RWPE2 (cell line): ENCODE data around the gene LRCH4.
"Not testable (repeated sequence)": the region's sequence is repeated elsewhere in the genome, so short reads cannot be mapped to it uniquely, and the experiment has no call there.

ENCODE experiments used
- ATAC-seq: fragments of 200-7000 bp; cut with Tn5 transposase; 3 replicates; pipeline ENCODE4 v1.9.1; 2021; ENCODE audit warnings: low read depth
- DNase-seq: peaks from one replicate; pipeline ENCODE4 v3.0.0-alpha.2; 2020; ENCODE audit warnings: low spot score
- H3K27ac ChIP-seq: fragments of 450-650 bp; 2 replicates; pipeline ENCODE4 v1.5.1; 2017; ENCODE audit warnings: mild to moderate bottlenecking; ENCODE audit not compliant: poor library complexity, severe bottlenecking
- H3K27me3 ChIP-seq: fragments of 250-450 bp; sonication (Bioruptor Pico); 2 replicates; pipeline ENCODE4 v1.5.1; 2021; ENCODE audit warnings: mild to moderate bottlenecking, moderate library complexity; ENCODE audit not compliant: insufficient read depth, poor library complexity, severe bottlenecking
- H3K36me3 ChIP-seq: fragments of 250-450 bp; sonication (Bioruptor Pico); 2 replicates; pipeline ENCODE4 v1.5.1; 2020; ENCODE audit warnings: low read depth, mild to moderate bottlenecking, moderate library complexity
- H3K4me1 ChIP-seq: fragments of 250-450 bp; sonication (Bioruptor Pico); 2 replicates; pipeline ENCODE4 v1.5.1; 2021; ENCODE audit warnings: mild to moderate bottlenecking, moderate library complexity; ENCODE audit not compliant: insufficient read depth, poor library complexity, severe bottlenecking
- H3K4me3 ChIP-seq: fragments of 250-450 bp; sonication (Bioruptor Pico); 2 replicates; pipeline ENCODE4 v1.5.1; 2021; ENCODE audit warnings: mild to moderate bottlenecking, moderate library complexity; ENCODE audit not compliant: severe bottlenecking
- H3K9me3 ChIP-seq: fragments of 250-450 bp; sonication (Bioruptor Pico); 2 replicates; pipeline ENCODE4 v1.5.1; 2021; ENCODE audit warnings: mild to moderate bottlenecking, moderate library complexity; ENCODE audit not compliant: severe bottlenecking
- TF ChIP-seq, protein P1 (sequence below): fragments of 450-650 bp; IDR thresholded peaks from one replicate; pipeline ENCODE4 v1.5.1; 2017; ENCODE audit warnings: mild to moderate bottlenecking, moderate library complexity; ENCODE audit not compliant: poor library complexity, severe bottlenecking

Gene LRCH4

DNA sequence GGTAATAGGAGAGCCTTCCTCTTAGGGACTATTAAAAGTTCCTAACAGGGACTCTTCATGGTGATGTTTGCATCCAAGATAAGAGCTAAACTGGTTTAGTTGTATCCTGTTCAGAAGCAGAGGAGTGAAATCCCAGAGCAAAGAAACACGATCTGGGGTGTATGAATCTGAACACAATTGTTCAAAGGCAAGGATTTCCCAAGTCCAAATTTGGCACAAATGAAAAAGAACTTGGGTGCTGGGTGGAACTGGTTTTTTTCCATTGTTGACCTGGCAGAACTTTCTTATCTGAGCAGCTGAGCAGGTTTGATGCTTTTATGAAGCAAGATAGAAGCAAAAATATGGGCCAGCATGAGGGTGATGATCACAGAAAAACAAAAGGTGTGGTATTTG, 41.0 kb downstream of the LRCH4 start:
- Histone ChIP-seq H3K4me1 (peaks cover 45% of the 10 kb centered on the region), H3K27me3 (no peaks in the 10 kb centered on the region), H3K4me3 (no peak overlapping the region), H3K9me3 (no peaks in the 10 kb centered on the region), H3K27ac (peak overlapping the region; percentile 98), H3K36me3 (peaks cover 15% of the 10 kb centered on the region)
- ATAC-seq (no peak; the same call in 2 of the 3 replicates), DNase-seq (no peak)
- TF ChIP-seq, protein P1, sequence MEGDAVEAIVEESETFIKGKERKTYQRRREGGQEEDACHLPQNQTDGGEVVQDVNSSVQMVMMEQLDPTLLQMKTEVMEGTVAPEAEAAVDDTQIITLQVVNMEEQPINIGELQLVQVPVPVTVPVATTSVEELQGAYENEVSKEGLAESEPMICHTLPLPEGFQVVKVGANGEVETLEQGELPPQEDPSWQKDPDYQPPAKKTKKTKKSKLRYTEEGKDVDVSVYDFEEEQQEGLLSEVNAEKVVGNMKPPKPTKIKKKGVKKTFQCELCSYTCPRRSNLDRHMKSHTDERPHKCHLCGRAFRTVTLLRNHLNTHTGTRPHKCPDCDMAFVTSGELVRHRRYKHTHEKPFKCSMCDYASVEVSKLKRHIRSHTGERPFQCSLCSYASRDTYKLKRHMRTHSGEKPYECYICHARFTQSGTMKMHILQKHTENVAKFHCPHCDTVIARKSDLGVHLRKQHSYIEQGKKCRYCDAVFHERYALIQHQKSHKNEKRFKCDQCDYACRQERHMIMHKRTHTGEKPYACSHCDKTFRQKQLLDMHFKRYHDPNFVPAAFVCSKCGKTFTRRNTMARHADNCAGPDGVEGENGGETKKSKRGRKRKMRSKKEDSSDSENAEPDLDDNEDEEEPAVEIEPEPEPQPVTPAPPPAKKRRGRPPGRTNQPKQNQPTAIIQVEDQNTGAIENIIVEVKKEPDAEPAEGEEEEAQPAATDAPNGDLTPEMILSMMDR = no peak

DNA sequence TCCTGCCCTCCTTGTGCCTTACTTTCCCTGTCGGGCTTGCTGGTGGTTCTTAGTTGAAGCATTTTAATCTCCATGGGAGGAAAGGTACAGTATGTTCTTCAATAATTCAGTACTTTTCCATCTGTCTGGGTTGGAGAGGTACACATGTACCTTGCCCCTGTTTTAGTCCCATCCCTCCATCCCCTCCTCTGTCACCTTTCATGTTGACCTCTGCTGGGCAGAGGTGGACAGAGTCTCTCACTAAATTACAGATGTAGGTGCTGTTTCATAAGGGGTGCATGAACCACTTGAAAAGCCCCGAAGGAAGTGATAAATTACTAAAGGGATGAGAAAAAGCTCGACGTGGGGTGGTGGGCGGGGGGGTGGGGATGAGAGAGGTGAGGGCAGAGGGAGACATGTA, 41.5 kb downstream of the LRCH4 start:
- H3K27ac ChIP-seq = peak overlapping the region; percentile 98
- H3K9me3 ChIP-seq = no peaks in the 10 kb centered on the region
- TF ChIP-seq, protein P1 = no peak
- H3K4me1 ChIP-seq = peaks cover 45% of the 10 kb centered on the region
- no peak for DNase-seq
- no peaks in the 10 kb centered on the region for H3K27me3 ChIP-seq
- ATAC-seq = no peak
- no peak overlapping the region for H3K4me3 ChIP-seq
- peaks cover 9% of the 10 kb centered on the region for H3K36me3 ChIP-seq

DNA sequence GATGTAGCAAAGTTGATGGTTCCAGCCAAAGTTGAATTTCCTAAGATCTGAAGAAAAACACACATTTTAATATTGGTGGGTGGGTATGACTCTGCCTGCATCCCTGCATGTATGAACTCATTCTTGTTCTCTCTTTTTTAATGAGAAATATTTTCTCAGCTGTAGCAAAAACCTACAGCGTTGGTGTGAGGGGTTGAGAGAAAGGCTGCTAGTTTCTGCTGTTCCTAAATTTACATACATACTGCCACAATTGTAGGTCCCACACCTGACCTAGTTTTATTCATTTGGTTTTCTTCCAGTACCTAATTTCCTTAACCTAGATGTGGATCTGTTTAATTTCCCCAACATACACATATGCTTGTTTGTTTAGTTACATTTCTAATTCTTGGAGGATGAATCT, 42.3 kb downstream of the LRCH4 start:
- TF ChIP-seq, protein P1 = no peak

DNA sequence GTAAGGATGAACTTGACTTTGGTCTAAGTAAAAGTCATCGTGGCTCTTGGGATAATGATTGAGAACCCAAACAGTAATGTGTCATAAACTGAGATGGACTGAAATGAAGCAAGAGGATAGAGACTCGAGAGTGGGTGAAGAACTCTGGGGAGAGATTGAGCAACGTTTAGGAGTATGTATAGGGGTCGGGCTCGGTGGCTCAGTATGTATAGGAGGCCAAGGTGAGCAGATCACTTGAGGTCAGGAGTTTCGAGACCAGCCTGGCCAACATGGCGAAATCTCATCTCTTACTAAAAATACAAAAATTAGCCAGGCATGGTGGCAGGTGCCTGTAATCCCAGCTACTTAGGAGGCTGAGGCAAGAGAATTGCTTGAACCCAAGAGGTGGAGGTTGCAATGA, 44.6 kb downstream of the LRCH4 start:
- H3K36me3 ChIP-seq, H3K27me3 ChIP-seq, H3K4me3 ChIP-seq, H3K9me3 ChIP-seq, DNase-seq, ATAC-seq, H3K27ac ChIP-seq: not testable (repeated sequence)
- H3K4me1 ChIP-seq = peaks cover 32% of the 10 kb centered on the region

More for the DNA sequence above, 42.3 kb downstream of the LRCH4 start:
- DNase-seq (no peak), ATAC-seq (no peak)
- no peaks in the 10 kb centered on the region for H3K27me3 ChIP-seq
- H3K4me3 ChIP-seq = no peak overlapping the region
- peak overlapping the region; percentile 98 for H3K27ac ChIP-seq
- H3K9me3 ChIP-seq = no peaks in the 10 kb centered on the region
- peaks cover 45% of the 10 kb centered on the region for H3K4me1 ChIP-seq
- peaks cover 1% of the 10 kb centered on the region for H3K36me3 ChIP-seq

DNA sequence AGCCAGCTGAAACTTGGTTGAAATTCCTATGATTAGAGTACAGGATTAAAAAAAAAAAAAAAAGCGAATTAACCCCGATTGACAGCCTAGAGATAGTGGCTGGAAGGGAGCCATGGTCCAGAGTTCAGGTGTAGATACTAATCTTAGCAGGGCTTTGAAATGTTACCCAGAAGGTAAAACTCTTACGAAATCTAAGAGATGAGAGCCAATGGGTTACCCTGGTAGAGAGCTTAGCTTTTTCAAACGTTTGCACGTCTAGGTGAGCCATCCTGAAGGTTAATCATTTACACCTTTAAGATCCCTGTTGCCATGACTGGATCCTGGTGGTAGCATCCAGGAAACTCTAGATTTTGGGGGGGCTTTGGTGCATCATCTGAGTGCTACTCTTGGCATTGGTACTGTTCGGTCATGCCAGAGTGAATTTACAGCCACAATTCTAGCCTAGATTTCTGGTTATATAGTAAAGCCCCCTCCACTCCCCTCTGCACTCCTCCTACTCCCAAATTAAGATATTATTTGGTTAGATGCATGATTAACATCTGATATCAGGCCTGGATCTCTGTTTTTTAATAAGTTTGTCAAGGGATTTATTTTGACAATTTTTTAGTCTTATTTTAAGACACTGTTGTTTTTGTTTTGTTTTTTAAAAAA, 45.7 kb downstream of the LRCH4 start:
- ATAC-seq (no peak), DNase-seq (no peak)
- Histone ChIP-seq H3K4me3 (peak overlapping the region; percentile 82), H3K27me3 (no peaks in the 10 kb centered on the region), H3K4me1 (peaks cover 23% of the 10 kb centered on the region), H3K36me3 (no peaks in the 10 kb centered on the region), H3K9me3 (no peaks in the 10 kb centered on the region), H3K27ac (peak overlapping the region; percentile 22)
- TF ChIP-seq, protein P1 = no peak
